HepG2 (cell line): Measurements from ENCODE around the gene DNAJC21. TPM values are rescaled to one million over a fixed set of nuclear protein-coding genes. Genes with fewer than 3 reads are reported as not detected.

ENCODE experiments used
- CCDC6 ChIP-seq: sonication (generic); formaldehyde crosslinking; IDR thresholded peaks from 2 replicates; pipeline ENCODE4 v1.8.1; 2022; ENCODE audit warnings: mild to moderate bottlenecking, missing genetic modification reagents, moderate library complexity
- E2F2 ChIP-seq: sonication (generic); formaldehyde crosslinking; IDR thresholded peaks from 2 replicates; pipeline ENCODE4 v1.4.0; 2020; ENCODE audit warnings: missing genetic modification reagents, borderline replicate concordance
- GFI1 ChIP-seq: sonication (generic); formaldehyde crosslinking; IDR thresholded peaks from 2 replicates; pipeline ENCODE4 v1.5.0; 2020; ENCODE audit warnings: missing genetic modification reagents, mild to moderate bottlenecking, borderline replicate concordance
- PITX1 ChIP-seq: sonication (generic); formaldehyde crosslinking; IDR thresholded peaks from 2 replicates; pipeline ENCODE4 v1.5.1; 2020; ENCODE audit warnings: mild to moderate bottlenecking, missing genetic modification reagents
- RNF2 ChIP-seq: fragments of 450-650 bp; conservative IDR thresholded peaks from 2 replicates; pipeline ENCODE4 v1.6.1; 2016; ENCODE audit warnings: low read depth
- RXRA ChIP-seq: sonication (generic); formaldehyde crosslinking; IDR thresholded peaks from 2 replicates; pipeline ENCODE4 v1.5.1; 2020; ENCODE audit warnings: missing genetic modification reagents
- SIN3A ChIP-seq: IDR thresholded peaks from 2 replicates; pipeline ENCODE4 v1.6.1; 2011; ENCODE audit warnings: low read depth, mild to moderate bottlenecking, control low read depth, low read length, borderline replicate concordance
- TCF7L2 ChIP-seq: IDR thresholded peaks from 2 replicates; pipeline ENCODE4 v1.6.1; 2011; ENCODE audit warnings: mild to moderate bottlenecking, low read depth, low read length, moderate library complexity
- ZNF691 ChIP-seq: sonication (generic); formaldehyde crosslinking; IDR thresholded peaks from 2 replicates; pipeline ENCODE4 v1.4.0; 2020; ENCODE audit warnings: missing genetic modification reagents, low read depth, mild to moderate bottlenecking, borderline replicate concordance
- polyA plus RNA-seq, 8 experiments: library from polyadenylated mRNA; depleted of rRNA in 3 of 8; stranded (reverse) in 7 of 8; unstranded in 1 of 8; fragments of >200 nt; fragmentation: Illumina TruSeq in 4 of 8; extraction: Trizol in 4 of 8; gene quantifications; 2 replicates each; pipeline versions ENCODE4 v1.2.1 to v1.2.3, GENCODE V29; 2011 to 2016; ENCODE audit warnings: low read depth in 4 of 8, missing spikeins in 1 of 8, mixed read lengths in 1 of 8; ENCODE audit not compliant: insufficient read depth in 1 of 8
- total RNA-seq, 5 experiments: library from RNA; depleted of rRNA; stranded (reverse); fragments of >200 nt; fragmentation: Illumina TruSeq; extraction: Trizol; gene quantifications; 2 replicates each; pipeline ENCODE4 v1.2.3, GENCODE V29; 2016; ENCODE audit warnings: low read depth in 1 of 5
- TF ChIP-seq, protein P1 (sequence below): sonication (generic); formaldehyde crosslinking; IDR thresholded peaks from 2 replicates; pipeline ENCODE4 v1.8.1; 2023; ENCODE audit warnings: mild to moderate bottlenecking, inconsistent platforms, moderate library complexity, missing genetic modification reagents, borderline replicate concordance
- TF ChIP-seq, protein P2 (sequence below): sonication (generic); formaldehyde crosslinking; IDR thresholded peaks from 2 replicates; pipeline ENCODE4 v1.4.0; 2020; ENCODE audit warnings: missing genetic modification reagents
- TF ChIP-seq, protein P3 (sequence below): sonication (generic); formaldehyde crosslinking; IDR thresholded peaks from 2 replicates; pipeline ENCODE4 v1.8.1; 2022; ENCODE audit warnings: mild to moderate bottlenecking, missing genetic modification reagents
- TF ChIP-seq, protein P4 (sequence below): sonication (generic); formaldehyde crosslinking; IDR thresholded peaks from 2 replicates; pipeline ENCODE4 v1.4.0; 2020; ENCODE audit warnings: missing genetic modification reagents

Gene DNAJC21
- total and polyA plus RNA-seq, 2 of the 13 experiments (the other 11 are each of a cell fraction or from before 2014, with no cell fraction given), result 10.9 to 41.6 TPM

DNA sequence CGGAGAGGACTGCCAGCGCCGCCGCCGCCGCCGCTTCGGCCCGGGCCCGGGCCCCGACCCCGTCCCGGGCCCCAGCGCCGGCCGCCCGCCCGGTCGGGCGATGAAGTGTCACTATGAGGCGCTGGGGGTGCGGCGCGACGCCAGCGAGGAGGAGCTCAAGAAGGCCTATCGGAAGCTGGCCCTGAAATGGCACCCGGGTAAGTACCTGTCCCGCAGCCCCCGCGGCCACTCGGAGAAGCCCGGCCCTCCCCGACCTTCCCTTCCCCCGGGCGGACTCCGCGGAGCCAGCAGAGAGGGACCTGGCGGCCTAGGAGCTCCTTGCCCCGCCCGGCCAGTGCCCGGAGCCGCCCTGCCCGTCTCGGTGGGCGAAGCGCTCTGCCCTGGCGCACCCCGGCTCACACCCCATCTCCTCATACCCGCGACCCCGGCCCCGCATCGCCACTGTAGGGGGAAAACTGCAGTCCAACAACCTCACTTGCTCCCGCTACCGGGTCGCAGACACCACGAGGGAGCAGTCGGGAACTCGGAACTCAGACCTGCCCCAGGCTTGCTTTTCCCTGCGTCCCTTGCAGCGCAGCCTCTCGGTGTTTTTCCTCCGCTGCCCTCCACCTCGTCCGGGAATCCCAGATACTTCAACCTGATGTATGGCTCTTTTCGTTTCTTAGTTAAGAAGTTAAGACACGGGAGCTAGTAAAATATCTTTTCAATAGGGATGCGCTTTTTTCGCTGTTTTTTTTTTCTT, 532 bp downstream of the DNAJC21 start (continued):
- TF ChIP-seq, protein P1, sequence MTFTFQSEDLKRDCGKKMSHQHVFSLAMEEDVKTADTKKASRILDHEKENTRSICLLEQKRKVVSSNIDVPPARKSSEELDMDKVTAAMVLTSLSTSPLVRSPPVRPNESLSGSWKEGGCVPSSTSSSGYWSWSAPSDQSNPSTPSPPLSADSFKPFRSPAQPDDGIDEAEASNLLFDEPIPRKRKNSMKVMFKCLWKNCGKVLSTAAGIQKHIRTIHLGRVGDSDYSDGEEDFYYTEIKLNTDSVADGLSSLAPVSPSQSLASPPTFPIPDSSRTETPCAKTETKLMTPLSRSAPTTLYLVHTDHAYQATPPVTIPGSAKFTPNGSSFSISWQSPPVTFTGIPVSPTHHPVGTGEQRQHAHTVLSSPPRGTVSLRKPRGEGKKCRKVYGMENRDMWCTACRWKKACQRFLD (CRISPR knock-in tag), result peak; percentile 37; the same call in 1 of the 2 replicates
- TF ChIP-seq PITX1 (CRISPR knock-in tag) (peak; percentile 45; the same call in 1 of the 2 replicates), ZNF691 (no peak), TCF7L2 (no peak), RNF2 (no peak), RXRA (CRISPR knock-in tag) (0 out of 2 replicates have a peak, but pooled peaks have one; percentile 14), E2F2 (CRISPR knock-in tag) (no peak), SIN3A (peak; percentile 48; the same call in 1 of the 2 replicates), CCDC6 (CRISPR knock-in tag) (0 out of 2 replicates have a peak, but pooled peaks have one; percentile 50), GFI1 (CRISPR knock-in tag) (no peak)
- TF ChIP-seq, protein P2, sequence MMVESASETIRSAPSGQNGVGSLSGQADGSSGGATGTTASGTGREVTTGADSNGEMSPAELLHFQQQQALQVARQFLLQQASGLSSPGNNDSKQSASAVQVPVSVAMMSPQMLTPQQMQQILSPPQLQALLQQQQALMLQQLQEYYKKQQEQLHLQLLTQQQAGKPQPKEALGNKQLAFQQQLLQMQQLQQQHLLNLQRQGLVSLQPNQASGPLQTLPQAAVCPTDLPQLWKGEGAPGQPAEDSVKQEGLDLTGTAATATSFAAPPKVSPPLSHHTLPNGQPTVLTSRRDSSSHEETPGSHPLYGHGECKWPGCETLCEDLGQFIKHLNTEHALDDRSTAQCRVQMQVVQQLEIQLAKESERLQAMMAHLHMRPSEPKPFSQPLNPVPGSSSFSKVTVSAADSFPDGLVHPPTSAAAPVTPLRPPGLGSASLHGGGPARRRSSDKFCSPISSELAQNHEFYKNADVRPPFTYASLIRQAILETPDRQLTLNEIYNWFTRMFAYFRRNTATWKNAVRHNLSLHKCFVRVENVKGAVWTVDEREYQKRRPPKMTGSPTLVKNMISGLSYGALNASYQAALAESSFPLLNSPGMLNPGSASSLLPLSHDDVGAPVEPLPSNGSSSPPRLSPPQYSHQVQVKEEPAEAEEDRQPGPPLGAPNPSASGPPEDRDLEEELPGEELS (CRISPR knock-in tag), result no peak
- TF ChIP-seq, protein P3, sequence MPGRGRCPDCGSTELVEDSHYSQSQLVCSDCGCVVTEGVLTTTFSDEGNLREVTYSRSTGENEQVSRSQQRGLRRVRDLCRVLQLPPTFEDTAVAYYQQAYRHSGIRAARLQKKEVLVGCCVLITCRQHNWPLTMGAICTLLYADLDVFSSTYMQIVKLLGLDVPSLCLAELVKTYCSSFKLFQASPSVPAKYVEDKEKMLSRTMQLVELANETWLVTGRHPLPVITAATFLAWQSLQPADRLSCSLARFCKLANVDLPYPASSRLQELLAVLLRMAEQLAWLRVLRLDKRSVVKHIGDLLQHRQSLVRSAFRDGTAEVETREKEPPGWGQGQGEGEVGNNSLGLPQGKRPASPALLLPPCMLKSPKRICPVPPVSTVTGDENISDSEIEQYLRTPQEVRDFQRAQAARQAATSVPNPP (CRISPR knock-in tag), result no peak
- TF ChIP-seq, protein P4, sequence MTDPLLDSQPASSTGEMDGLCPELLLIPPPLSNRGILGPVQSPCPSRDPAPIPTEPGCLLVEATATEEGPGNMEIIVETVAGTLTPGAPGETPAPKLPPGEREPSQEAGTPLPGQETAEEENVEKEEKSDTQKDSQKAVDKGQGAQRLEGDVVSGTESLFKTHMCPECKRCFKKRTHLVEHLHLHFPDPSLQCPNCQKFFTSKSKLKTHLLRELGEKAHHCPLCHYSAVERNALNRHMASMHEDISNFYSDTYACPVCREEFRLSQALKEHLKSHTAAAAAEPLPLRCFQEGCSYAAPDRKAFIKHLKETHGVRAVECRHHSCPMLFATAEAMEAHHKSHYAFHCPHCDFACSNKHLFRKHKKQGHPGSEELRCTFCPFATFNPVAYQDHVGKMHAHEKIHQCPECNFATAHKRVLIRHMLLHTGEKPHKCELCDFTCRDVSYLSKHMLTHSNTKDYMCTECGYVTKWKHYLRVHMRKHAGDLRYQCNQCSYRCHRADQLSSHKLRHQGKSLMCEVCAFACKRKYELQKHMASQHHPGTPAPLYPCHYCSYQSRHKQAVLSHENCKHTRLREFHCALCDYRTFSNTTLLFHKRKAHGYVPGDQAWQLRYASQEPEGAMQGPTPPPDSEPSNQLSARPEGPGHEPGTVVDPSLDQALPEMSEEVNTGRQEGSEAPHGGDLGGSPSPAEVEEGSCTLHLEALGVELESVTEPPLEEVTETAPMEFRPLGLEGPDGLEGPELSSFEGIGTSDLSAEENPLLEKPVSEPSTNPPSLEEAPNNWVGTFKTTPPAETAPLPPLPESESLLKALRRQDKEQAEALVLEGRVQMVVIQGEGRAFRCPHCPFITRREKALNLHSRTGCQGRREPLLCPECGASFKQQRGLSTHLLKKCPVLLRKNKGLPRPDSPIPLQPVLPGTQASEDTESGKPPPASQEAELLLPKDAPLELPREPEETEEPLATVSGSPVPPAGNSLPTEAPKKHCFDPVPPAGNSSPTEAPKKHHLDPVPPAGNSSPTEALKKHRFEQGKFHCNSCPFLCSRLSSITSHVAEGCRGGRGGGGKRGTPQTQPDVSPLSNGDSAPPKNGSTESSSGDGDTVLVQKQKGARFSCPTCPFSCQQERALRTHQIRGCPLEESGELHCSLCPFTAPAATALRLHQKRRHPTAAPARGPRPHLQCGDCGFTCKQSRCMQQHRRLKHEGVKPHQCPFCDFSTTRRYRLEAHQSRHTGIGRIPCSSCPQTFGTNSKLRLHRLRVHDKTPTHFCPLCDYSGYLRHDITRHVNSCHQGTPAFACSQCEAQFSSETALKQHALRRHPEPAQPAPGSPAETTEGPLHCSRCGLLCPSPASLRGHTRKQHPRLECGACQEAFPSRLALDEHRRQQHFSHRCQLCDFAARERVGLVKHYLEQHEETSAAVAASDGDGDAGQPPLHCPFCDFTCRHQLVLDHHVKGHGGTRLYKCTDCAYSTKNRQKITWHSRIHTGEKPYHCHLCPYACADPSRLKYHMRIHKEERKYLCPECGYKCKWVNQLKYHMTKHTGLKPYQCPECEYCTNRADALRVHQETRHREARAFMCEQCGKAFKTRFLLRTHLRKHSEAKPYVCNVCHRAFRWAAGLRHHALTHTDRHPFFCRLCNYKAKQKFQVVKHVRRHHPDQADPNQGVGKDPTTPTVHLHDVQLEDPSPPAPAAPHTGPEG (CRISPR knock-in tag), result 0 out of 2 replicates have a peak, but pooled peaks have one; percentile 17
